Testis (tissue), 3 donors: Measurements from ENCODE around the gene FASLG. TPM values are rescaled to one million over a fixed set of nuclear protein-coding genes. Genes with fewer than 3 reads are reported as not detected.

Experiments used
- DNase-seq: peaks from one replicate; pipeline ENCODE4 v3.0.0-alpha.2; 2019
- H3K27ac ChIP-seq, 2 donors: fragments of 200-600 bp; sonication (generic); one replicate each; pipeline ENCODE4 v1.5.1; 2019
- H3K27me3 ChIP-seq: fragments of 200-600 bp; sonication (generic); one replicate; pipeline ENCODE4 v1.5.1; 2019
- H3K36me3 ChIP-seq: fragments of 200-600 bp; sonication (generic); one replicate; pipeline ENCODE4 v1.5.1; 2017; ENCODE audit warnings: low read depth; ENCODE audit errors: missing control alignments
- H3K4me1 ChIP-seq: fragments of 200-600 bp; sonication (generic); one replicate; pipeline ENCODE4 v1.5.1; 2019
- H3K4me3 ChIP-seq, 2 donors: fragments of 200-600 bp; sonication (generic); one replicate each; pipeline ENCODE4 v1.5.1; 2017 to 2019
- H3K9me3 ChIP-seq: fragments of 200-600 bp; sonication (generic); one replicate; pipeline ENCODE4 v1.5.1; 2017
- CTCF ChIP-seq, 3 experiments: fragments of 450-650 bp in 2 of 3; fragments of 200-600 bp in 1 of 3; sonication (generic) in 1 of 3; IDR thresholded peaks; one replicate each; pipeline ENCODE4 v1.5.1; 2016 to 2019; ENCODE audit warnings: antibody characterized with exemption in 3 of 3, mild to moderate bottlenecking in 2 of 3, moderate library complexity in 1 of 3
- POLR2A ChIP-seq: fragments of 450-650 bp; IDR thresholded peaks from one replicate; pipeline ENCODE4 v1.6.1; 2017; ENCODE audit warnings: antibody characterized with exemption, mild to moderate bottlenecking, moderate library complexity
- WGBS, 2 donors: methylation state at CpG; one replicate each; pipeline ENCODE4 v1.1.5; 2018; 5-methylcytosine and 5-hydroxymethylcytosine counted together
- intact Hi-C: fragments of 100-400 bp; cut with DNase I; formaldehyde crosslinking; loops from one replicate; pipeline ENCODE4 v1.15.1; 2023; ENCODE audit warnings: low total_unique reads
- polyA plus RNA-seq: library from polyadenylated mRNA; stranded (reverse); fragments of 350-450 nt; fragmentation: Illumina TruSeq; extraction: RNeasy Lipid Tissue Mini Kit (QIAGEN cat#74804); gene quantifications from one replicate; pipeline ENCODE4 v1.2.3, GENCODE V29; 2014; ENCODE audit warnings: low read depth, low replicate concordance; ENCODE audit not compliant: insufficient read depth
- total RNA-seq, 2 donors: library from RNA; depleted of rRNA; stranded (reverse); fragments of >200 nt; gene quantifications; one replicate each; pipeline ENCODE4 v1.2.3, GENCODE V29; 2016

Gene FASLG
- total and polyA plus RNA-seq, 3 donors from 2014 or later = not detected

GRCh38 chr1:172663732-172664131, 4.8 kb downstream of the FASLG start:
- Histone ChIP-seq H3K27me3 (no peaks in the 10 kb centered on the region), H3K9me3 (no peaks in the 10 kb centered on the region), H3K27ac (no peak overlapping the region), H3K4me3 (no peak overlapping the region), H3K36me3 (no peaks in the 10 kb centered on the region), H3K4me1 (no peaks in the 10 kb centered on the region)
- WGBS, 2 donors = 72 to 81% methylated on average over 3 of the region's 3 CpGs
- intact Hi-C loops = no loop called here
- no peak for DNase-seq
- TF ChIP-seq CTCF (IDR thresholded peaks at IDR 0.05) (no peak), POLR2A (no peak)

GRCh38 chr1:172668097-172668496, 9.2 kb downstream of the FASLG start:
- DNase-seq = no peak
- Histone ChIP-seq H3K4me1 (no peaks in the 10 kb centered on the region), H3K9me3 (no peaks in the 10 kb centered on the region), H3K27ac (no peak overlapping the region), H3K27me3 (no peaks in the 10 kb centered on the region), H3K36me3 (no peaks in the 10 kb centered on the region), H3K4me3 (no peak overlapping the region)
- 93 to 97% methylated on average over 3 of the region's 3 CpGs for WGBS, 2 donors
- intact Hi-C loops = no loop called here
- TF ChIP-seq POLR2A = no peak
- no peak for TF ChIP-seq CTCF (IDR thresholded peaks at IDR 0.05)

GRCh38 chr1:172669011-172669410, 10.1 kb downstream of the FASLG start:
- no peaks in the 10 kb centered on the region for H3K27me3 ChIP-seq
- intact Hi-C loops = no loop called here
- H3K27ac ChIP-seq = no peak overlapping the region
- TF ChIP-seq POLR2A = no peak
- no peak for TF ChIP-seq CTCF (IDR thresholded peaks at IDR 0.05)
- no peaks in the 10 kb centered on the region for H3K9me3 ChIP-seq
- no peak for DNase-seq
- H3K4me3 ChIP-seq = no peak overlapping the region
- H3K36me3 ChIP-seq = no peaks in the 10 kb centered on the region
- H3K4me1 ChIP-seq = no peaks in the 10 kb centered on the region
- WGBS, 2 donors = 93 to 97% methylated on average over 3 of the region's 3 CpGs

- intact Hi-C loops = no loop called here
- WGBS, 2 donors = 68 to 79% methylated on average over 4 of the region's 4 CpGs
- H3K27ac ChIP-seq = no peak overlapping the region
- no peaks in the 10 kb centered on the region for H3K4me1 ChIP-seq
- DNase-seq = no peak
- no peaks in the 10 kb centered on the region for H3K9me3 ChIP-seq
- TF ChIP-seq CTCF (IDR thresholded peaks at IDR 0.05) (no peak), POLR2A (no peak)
- no peaks in the 10 kb centered on the region for H3K36me3 ChIP-seq
- H3K4me3 ChIP-seq = no peak overlapping the region
- no peaks in the 10 kb centered on the region for H3K27me3 ChIP-seq
These were observed 11.4 kb downstream of the FASLG start for GRCh38 chr1:172670316-172670715.

- H3K4me1 ChIP-seq = no peaks in the 10 kb centered on the region
- H3K36me3 ChIP-seq = no peaks in the 10 kb centered on the region
- no peak overlapping the region for H3K4me3 ChIP-seq
- H3K27me3 ChIP-seq = no peaks in the 10 kb centered on the region
- H3K27ac ChIP-seq = no peak overlapping the region
- no peaks in the 10 kb centered on the region for H3K9me3 ChIP-seq
- no peak for DNase-seq
- TF ChIP-seq CTCF (IDR thresholded peaks at IDR 0.05) (no peak), POLR2A (no peak)
- WGBS, 2 donors = 59 to 63% methylated on average over 4 of the region's 4 CpGs
- intact Hi-C loops = no loop called here
These were observed 11.9 kb downstream of the FASLG start for GRCh38 chr1:172670791-172671190.
